K562 (cell line): ENCODE data around the gene NOCT. TPM values are rescaled to one million over a fixed set of nuclear protein-coding genes. Genes with fewer than 3 reads are reported as not detected.

Experiments
- ATAC-seq: fragments of 200-7000 bp; cut with Tn5 transposase; 3 replicates; pipeline ENCODE4 v1.9.1; 2020; ENCODE audit warnings: moderate library complexity
- BruUV-seq: library from RNA; stranded (reverse); fragments of 400-500 nt; replicated peaks from 2 replicates; lab custom pipeline; 2021; lab: Mats Ljungman, UMichigan
- CTCF ChIA-PET: fragments of 300-600 bp; formaldehyde crosslinking; extraction: SDS; loops from one replicate; lab custom pipeline; 2021; ENCODE audit warnings: low intra/inter-chr PET ratio; lab: Yijun Ruan, JAX
- POLR2A ChIA-PET: fragments of 300-600, 350-650 bp; sonication (Branson Sonifier 250); formaldehyde crosslinking; extraction: SDS; loops from one replicate; lab custom pipeline; 2021; ENCODE audit warnings: antibody characterized with exemption, inconsistent platforms; lab: Yijun Ruan, JAX
- DNase-seq, 4 experiments: peaks; one replicate each; pipeline versions ENCODE4 v3.0.0 to v3.0.0-alpha.2; 2011 to 2018; ENCODE audit warnings: low spot score in 3 of 4, mixed read lengths in 3 of 4; ENCODE audit errors: extremely low read depth in 1 of 4
- FAIRE-seq: peaks from 2 replicates; lab custom pipeline; 2011; peaks lifted over from hg19 to GRCh38; lab: Jason Lieb, UNC
- H2AFZ ChIP-seq: 2 replicates; pipeline ENCODE4 v1.6.0; 2011; ENCODE audit warnings: low read depth, low read length, control low read depth, inconsistent platforms
- H3K27ac ChIP-seq: fragments of 200-600 bp; 3 replicates; pipeline ENCODE4 v1.8.0; 2011; ENCODE audit warnings: low read depth, mild to moderate bottlenecking, control low read depth, inconsistent platforms, low read length, moderate library complexity, mixed read lengths; ENCODE audit errors: extremely low read depth
- H3K27me3 ChIP-seq, 2 experiments: fragments of 300-600 bp in 1 of 2; 2 replicates in 1 of 2; 3 replicates in 1 of 2; pipeline versions ENCODE4 v1.6.0 to v1.8.0; 2011; ENCODE audit warnings: inconsistent platforms in 2 of 2, low read length in 2 of 2, mild to moderate bottlenecking in 1 of 2, mixed read lengths in 1 of 2, moderate library complexity in 1 of 2; ENCODE audit not compliant: control insufficient read depth in 2 of 2, insufficient read depth in 2 of 2
- H3K36me3 ChIP-seq: fragments of 300-600 bp; 3 replicates; pipeline ENCODE4 v1.8.0; 2011; ENCODE audit warnings: mild to moderate bottlenecking, low read length, inconsistent platforms; ENCODE audit not compliant: control insufficient read depth, insufficient read depth
- H3K4me1 ChIP-seq, 2 experiments: fragments of 200-600 bp in 1 of 2; replicated peaks in 1 of 2; 2 replicates in 1 of 2; 3 replicates in 1 of 2; pipeline versions ENCODE4 v1.5.1 to v1.8.0; 2011; ENCODE audit warnings: inconsistent platforms in 2 of 2, low read length in 2 of 2, mild to moderate bottlenecking in 1 of 2, mixed read lengths in 1 of 2, moderate library complexity in 1 of 2; ENCODE audit not compliant: control insufficient read depth in 2 of 2, insufficient read depth in 2 of 2
- H3K4me2 ChIP-seq: 2 replicates; pipeline ENCODE4 v1.6.1; 2011; ENCODE audit warnings: low read length, control low read depth, inconsistent platforms, mixed read lengths; ENCODE audit not compliant: insufficient read depth
- H3K4me3 ChIP-seq: fragments of 200-600 bp; sonication (generic), shearing (Covaris generic); 2 replicates; pipeline ENCODE4 v1.5.1; 2016; ENCODE audit warnings: control low read depth, inconsistent platforms
- H3K79me2 ChIP-seq: fragments of 200-600 bp; 3 replicates; pipeline ENCODE4 v1.8.0; 2011; ENCODE audit warnings: low read length, inconsistent platforms; ENCODE audit not compliant: control insufficient read depth, insufficient read depth
- H3K9ac ChIP-seq, 2 experiments: 2 replicates each; pipeline versions ENCODE4 v1.6.0 to v1.6.1; 2011; ENCODE audit warnings: low read depth in 2 of 2, low read length in 2 of 2, control low read depth in 1 of 2, inconsistent platforms in 1 of 2, mild to moderate bottlenecking in 1 of 2, mixed read lengths in 1 of 2; ENCODE audit not compliant: insufficient read depth in 1 of 2
- H3K9me1 ChIP-seq: one replicate; pipeline ENCODE4 v1.6.0; 2011; ENCODE audit warnings: inconsistent platforms, mild to moderate bottlenecking, low read length, moderate library complexity; ENCODE audit not compliant: control insufficient read depth, insufficient read depth
- H3K9me3 ChIP-seq: replicated peaks from 2 replicates; pipeline ENCODE4 v1.5.1; 2011; ENCODE audit warnings: low read depth, low read length, inconsistent platforms; ENCODE audit not compliant: control insufficient read depth, insufficient read depth
- H4K20me1 ChIP-seq: replicated peaks from 2 replicates; pipeline ENCODE4 v1.6.1; 2011; ENCODE audit warnings: low read length, inconsistent platforms, mixed read lengths; ENCODE audit not compliant: control insufficient read depth, insufficient read depth
- C11orf30 ChIP-seq: fragments of 450-650 bp; IDR thresholded peaks from 2 replicates; pipeline ENCODE4 v1.6.1; 2016; ENCODE audit warnings: low read depth, mild to moderate bottlenecking
- CBFA2T2 ChIP-seq: fragments of 450-650 bp; conservative IDR thresholded peaks from 2 replicates; pipeline ENCODE4 v1.6.1; 2017; ENCODE audit warnings: mild to moderate bottlenecking
- COPS2 ChIP-seq: fragments of 450-650 bp; conservative IDR thresholded peaks from 2 replicates; pipeline ENCODE4 v1.6.1; 2016; ENCODE audit warnings: mild to moderate bottlenecking, moderate library complexity
- ESRRA ChIP-seq: fragments of 450-650 bp; IDR thresholded peaks from 2 replicates; pipeline ENCODE4 v1.6.1; 2014; ENCODE audit warnings: low read depth, mild to moderate bottlenecking, moderate library complexity, borderline replicate concordance
- ETV5 ChIP-seq: sonication (generic); formaldehyde crosslinking; IDR thresholded peaks from 2 replicates; pipeline ENCODE4 v1.4.0; 2020; ENCODE audit warnings: low read depth, mild to moderate bottlenecking, missing genetic modification reagents
- FOXK2 ChIP-seq, 2 experiments: fragments of 450-650 bp; IDR thresholded peaks in 1 of 2; conservative IDR thresholded peaks in 1 of 2; 2 replicates each; pipeline ENCODE4 v1.6.1; 2016; ENCODE audit warnings: low read depth in 2 of 2, mild to moderate bottlenecking in 1 of 2
- MAFG ChIP-seq: fragments of 450-650 bp; conservative IDR thresholded peaks from 2 replicates; pipeline ENCODE4 v1.6.1; 2016; ENCODE audit warnings: missing genetic modification characterization, missing compliant biosample characterization
- MCM5 ChIP-seq: fragments of 450-650 bp; IDR thresholded peaks from 2 replicates; pipeline ENCODE4 v1.6.1; 2016; ENCODE audit warnings: low read depth
- NFE2 ChIP-seq: IDR thresholded peaks from 2 replicates; pipeline ENCODE4 v1.6.1; 2014; ENCODE audit warnings: antibody characterized with exemption, low read depth
- POLR2H ChIP-seq: IDR thresholded peaks from 2 replicates; pipeline ENCODE4 v1.6.1; 2016; ENCODE audit warnings: missing genetic modification characterization, low read depth, mild to moderate bottlenecking, control low read depth, missing compliant biosample characterization, moderate library complexity
- POLR3A ChIP-seq: IDR thresholded peaks from 2 replicates; pipeline ENCODE4 v1.6.1; 2011; ENCODE audit warnings: borderline replicate concordance, mild to moderate bottlenecking, moderate library complexity; ENCODE audit not compliant: insufficient read length, insufficient read depth; ENCODE audit errors: extremely low read depth
- RBM15 ChIP-seq: fragments of 200-400 bp; formaldehyde crosslinking; IDR thresholded peaks from 2 replicates; pipeline ENCODE4 v1.6.1; 2018; ENCODE audit warnings: mild to moderate bottlenecking, low read length, moderate library complexity; ENCODE audit not compliant: insufficient read depth
- TCF7L2 ChIP-seq: fragments of 150-350 bp; IDR thresholded peaks from 2 replicates; pipeline ENCODE4 v1.6.1; 2016; ENCODE audit warnings: low read depth, mild to moderate bottlenecking, low read length, moderate library complexity
- TFAP4 ChIP-seq: sonication (generic); formaldehyde crosslinking; IDR thresholded peaks from 2 replicates; pipeline ENCODE4 v1.8.0; 2022; ENCODE audit warnings: missing genetic modification reagents, mild to moderate bottlenecking, moderate library complexity, borderline replicate concordance
- TRIM28 ChIP-seq: fragments of 450-650 bp; IDR thresholded peaks from 2 replicates; pipeline ENCODE4 v1.6.1; 2017
- U2AF2 ChIP-seq: fragments of 200-400 bp; formaldehyde crosslinking; optimal IDR thresholded peaks from 2 replicates; pipeline ENCODE3; 2017; ENCODE audit warnings: low read depth, mild to moderate bottlenecking, low read length
- ZBTB1 ChIP-seq: sonication (generic); formaldehyde crosslinking; IDR thresholded peaks from 2 replicates; pipeline ENCODE4 v1.8.1; 2023; ENCODE audit warnings: missing genetic modification reagents, low read depth, mild to moderate bottlenecking, borderline replicate concordance
- ZBTB2 ChIP-seq: fragments of 450-650 bp; IDR thresholded peaks from 2 replicates; pipeline ENCODE4 v1.6.1; 2016; ENCODE audit warnings: antibody characterized with exemption
- ZBTB5 ChIP-seq: fragments of 450-650 bp; IDR thresholded peaks from 2 replicates; pipeline ENCODE4 v1.6.1; 2017; ENCODE audit warnings: antibody characterized with exemption
- ZNF232 ChIP-seq: sonication (generic); formaldehyde crosslinking; IDR thresholded peaks from 2 replicates; pipeline ENCODE4 v1.8.0; 2022; ENCODE audit warnings: mild to moderate bottlenecking, missing genetic modification reagents
- ZNF445 ChIP-seq: fragments of 250-450 bp; sonication (Bioruptor Pico); IDR thresholded peaks from 2 replicates; pipeline ENCODE4 v1.4.0; 2020; ENCODE audit warnings: low read depth, mild to moderate bottlenecking, moderate library complexity
- ZNF764 ChIP-seq: fragments of 250-450 bp; sonication (Bioruptor Pico); IDR thresholded peaks from 2 replicates; pipeline ENCODE4 v1.4.0; 2020; ENCODE audit warnings: low read depth, mild to moderate bottlenecking, moderate library complexity
- WGBS: fragments of 100-300 bp; shearing (Covaris generic); methylation state at CpG from one replicate; pipeline ENCODE4 v1.1.6; 2016; ENCODE audit warnings: low coverage, mixed read lengths; ENCODE audit not compliant: insufficient coverage; ENCODE audit errors: missing lambda C conversion rate; 5-methylcytosine and 5-hydroxymethylcytosine counted together
- in situ Hi-C: fragments of 300-500 bp; cut with MboI; formaldehyde crosslinking; loops from 4 replicates; pipeline ENCODE4 v1.15.0; 2018; ENCODE audit warnings: inconsistent platforms, mixed read lengths
- intact Hi-C: fragments of 100-400 bp; cut with micrococcal nuclease; formaldehyde crosslinking; loops from 2 replicates; pipeline ENCODE4 v1.14.2; 2022
- polyA plus RNA-seq, 8 experiments: library from polyadenylated mRNA; depleted of rRNA in 4 of 8; stranded (reverse) in 5 of 8; unstranded in 3 of 8; fragments of >200 nt; fragmentation: Nextera tagmentation in 2 of 8; fragmentation: Illumina TruSeq in 1 of 8; extraction: Ambion mirVana in 2 of 8; extraction: Trizol in 1 of 8; gene quantifications; 2 replicates each; pipeline versions ENCODE4 v1.2.1 to v1.2.3, GENCODE V29; 2011 to 2014; ENCODE audit warnings: inconsistent platforms in 1 of 8, missing spikeins in 1 of 8
- total RNA-seq, 7 experiments: library from RNA; depleted of rRNA in 6 of 7; stranded (reverse); fragments of >200 nt in 6 of 7; fragmentation: Illumina TruSeq in 2 of 7; extraction: Trizol in 2 of 7; gene quantifications; 2 replicates each; pipeline versions ENCODE4 v1.2.1 to v1.2.3, GENCODE V29; 2011 to 2021; ENCODE audit warnings: low replicate concordance in 1 of 7

The NOCT gene
- total and polyA plus RNA-seq, 9 of the 15 experiments (the other 6 are each of a cell fraction or from before 2014, with no cell fraction given): 1.3 to 20.2 (median 11.1) TPM

- no peaks in the 10 kb centered on the region for H3K4me1 ChIP-seq
- DNase-seq (no peak), FAIRE-seq (no peak), ATAC-seq (no peak)
- in situ Hi-C loops (no loop called here), intact Hi-C loops (no loop called here)
- no peak overlapping the region for H3K27ac ChIP-seq
- no peak overlapping the region for H3K4me2 ChIP-seq
- no peaks in the 10 kb centered on the region for H3K27me3 ChIP-seq
- POLR2A ChIA-PET: no interaction called here
- H3K9me1 ChIP-seq: no peaks in the 10 kb centered on the region
- H3K36me3 ChIP-seq: no peaks in the 10 kb centered on the region
- no peak overlapping the region for H3K4me3 ChIP-seq
- no peaks in the 10 kb centered on the region for H3K79me2 ChIP-seq
- 4% methylated on average over 2 of the region's 2 CpGs for WGBS
- H3K9me3 ChIP-seq: no peaks in the 10 kb centered on the region
- BruUV-seq: no TSS peak
- CTCF ChIA-PET: no interaction called here
- no peaks in the 10 kb centered on the region for H4K20me1 ChIP-seq
- H2AFZ ChIP-seq: no peak overlapping the region
- no peak overlapping the region for H3K9ac ChIP-seq
- no peak for TF ChIP-seq ZBTB2
- no peak for TF ChIP-seq ZNF445
- no peak for TF ChIP-seq TFAP4
- no peak for TF ChIP-seq U2AF2
- TF ChIP-seq ZBTB5: no peak
- TF ChIP-seq TCF7L2: no peak
- TF ChIP-seq FOXK2 (conservative IDR thresholded peaks at IDR 0.05 in 1 of 2, IDR thresholded peaks at IDR 0.05 in 1 of 2; ENCODE audit: low read depth in 2 of 2): no peak
- TF ChIP-seq MCM5: no peak
- TF ChIP-seq ZNF764: no peak
- TF ChIP-seq ZBTB1 (CRISPR knock-in tag): no peak
- no peak for TF ChIP-seq ZNF232 (CRISPR knock-in tag)
- peak; percentile 53 for TF ChIP-seq NFE2
- no peak for TF ChIP-seq CBFA2T2
- peak; percentile 53 for TF ChIP-seq MAFG (tag)
- no peak for TF ChIP-seq POLR2H
- peak; percentile 86 for TF ChIP-seq ESRRA
- TF ChIP-seq RBM15: no peak
- TF ChIP-seq COPS2: no peak
- no peak for TF ChIP-seq TRIM28
- no peak for TF ChIP-seq ETV5 (CRISPR knock-in tag)
- no peak for TF ChIP-seq POLR3A
- TF ChIP-seq C11orf30: peak; percentile 49
Measured at GRCh38 chr4:138979742-138980141, 35.8 kb upstream of the NOCT start.
